ENCODE measurements around the gene CRIP2.

Gene CRIP2

DNA sequence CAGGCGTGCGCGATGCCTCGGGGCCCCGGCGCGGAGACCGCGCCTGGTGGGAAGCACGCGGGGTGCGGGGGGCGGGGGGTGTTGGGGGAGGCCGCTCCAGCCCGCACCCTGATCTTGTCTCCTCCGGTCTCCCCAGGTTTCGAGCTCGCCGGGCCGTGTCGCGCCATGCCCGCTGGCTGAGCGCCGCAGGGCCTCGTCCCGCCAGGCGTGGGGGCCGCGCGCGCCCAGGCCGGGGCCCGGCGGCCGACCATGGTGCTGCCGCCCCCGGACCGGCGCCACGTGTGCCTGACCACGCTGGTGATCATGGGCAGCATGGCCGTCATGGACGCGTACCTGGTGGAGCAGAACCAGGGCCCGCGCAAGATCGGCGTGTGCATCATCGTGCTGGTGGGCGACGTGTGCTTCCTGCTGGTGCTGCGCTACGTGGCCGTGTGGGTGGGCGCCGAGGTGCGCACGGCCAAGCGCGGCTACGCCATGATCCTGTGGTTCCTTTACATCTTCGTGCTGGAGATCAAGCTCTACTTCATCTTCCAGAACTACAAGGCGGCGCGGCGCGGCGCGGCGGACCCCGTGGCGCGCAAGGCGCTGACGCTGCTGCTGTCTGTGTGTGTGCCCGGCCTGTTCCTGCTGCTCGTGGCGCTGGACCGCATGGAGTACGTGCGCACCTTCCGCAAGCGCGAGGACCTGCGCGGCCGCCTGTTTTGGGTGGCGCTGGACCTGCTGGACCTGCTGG lies 54.1 kb downstream of the CRIP2 start:
- Histone ChIP-seq H3K27me3 (ENCODE audit: insufficient read depth, low read depth, severe bottlenecking) (peaks cover 18% of the 10 kb centered on the region), H3K36me3 (peaks cover 4% of the 10 kb centered on the region; the same call in 1 of the 2 replicates), H3K27ac (no peak overlapping the region), H3K4me3 (ENCODE audit: low read depth, low read length) (no peak overlapping the region), H3K9me3 (ENCODE audit: severe bottlenecking) (no peaks in the 10 kb centered on the region)
- no peak for DNase-seq
- TF ChIP-seq, protein P1, sequence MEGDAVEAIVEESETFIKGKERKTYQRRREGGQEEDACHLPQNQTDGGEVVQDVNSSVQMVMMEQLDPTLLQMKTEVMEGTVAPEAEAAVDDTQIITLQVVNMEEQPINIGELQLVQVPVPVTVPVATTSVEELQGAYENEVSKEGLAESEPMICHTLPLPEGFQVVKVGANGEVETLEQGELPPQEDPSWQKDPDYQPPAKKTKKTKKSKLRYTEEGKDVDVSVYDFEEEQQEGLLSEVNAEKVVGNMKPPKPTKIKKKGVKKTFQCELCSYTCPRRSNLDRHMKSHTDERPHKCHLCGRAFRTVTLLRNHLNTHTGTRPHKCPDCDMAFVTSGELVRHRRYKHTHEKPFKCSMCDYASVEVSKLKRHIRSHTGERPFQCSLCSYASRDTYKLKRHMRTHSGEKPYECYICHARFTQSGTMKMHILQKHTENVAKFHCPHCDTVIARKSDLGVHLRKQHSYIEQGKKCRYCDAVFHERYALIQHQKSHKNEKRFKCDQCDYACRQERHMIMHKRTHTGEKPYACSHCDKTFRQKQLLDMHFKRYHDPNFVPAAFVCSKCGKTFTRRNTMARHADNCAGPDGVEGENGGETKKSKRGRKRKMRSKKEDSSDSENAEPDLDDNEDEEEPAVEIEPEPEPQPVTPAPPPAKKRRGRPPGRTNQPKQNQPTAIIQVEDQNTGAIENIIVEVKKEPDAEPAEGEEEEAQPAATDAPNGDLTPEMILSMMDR (IDR thresholded peaks at IDR 0.05; ENCODE audit: low read depth, low read length), result no peak

DNA sequence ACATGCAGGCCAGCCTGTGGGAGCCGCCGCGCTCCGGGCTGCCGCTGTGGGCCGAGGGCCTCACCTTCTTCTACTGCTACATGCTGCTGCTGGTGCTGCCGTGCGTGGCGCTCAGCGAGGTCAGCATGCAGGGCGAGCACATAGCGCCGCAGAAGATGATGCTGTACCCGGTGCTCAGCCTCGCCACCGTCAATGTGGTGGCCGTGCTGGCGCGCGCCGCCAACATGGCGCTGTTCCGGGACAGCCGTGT lies 54.6 kb downstream of the CRIP2 start:
- no peak for DNase-seq
- peaks cover 4% of the 10 kb centered on the region; the same call in 1 of the 2 replicates for H3K36me3 ChIP-seq
- no peak overlapping the region for H3K4me3 ChIP-seq (ENCODE audit: low read depth, low read length)
- TF ChIP-seq, protein P1 (IDR thresholded peaks at IDR 0.05; ENCODE audit: low read depth, low read length), result no peak
- H3K27ac ChIP-seq, result no peak overlapping the region
- peaks cover 23% of the 10 kb centered on the region for H3K27me3 ChIP-seq (ENCODE audit: insufficient read depth, low read depth, severe bottlenecking)
- H3K9me3 ChIP-seq (ENCODE audit: severe bottlenecking), result no peaks in the 10 kb centered on the region

All from WERI-Rb-1 (cell line).